HepG2 (cell line): ENCODE results near the gene SRPK3. TPM values are rescaled to one million over a fixed set of nuclear protein-coding genes. Genes with fewer than 3 reads are reported as not detected.

Experiments
- ATAC-seq: fragments of 200-7000 bp; cut with Tn5 transposase; 3 replicates; pipeline ENCODE4 v1.9.1; 2020; ENCODE audit warnings: mild to moderate bottlenecking, moderate library complexity
- BruUV-seq: library from RNA; stranded (reverse); fragments of 400-500 nt; replicated peaks from 2 replicates; lab custom pipeline; 2021; lab: Mats Ljungman, UMichigan
- CTCF ChIA-PET: fragments of 300-600 bp; formaldehyde crosslinking; extraction: SDS; loops from one replicate; lab custom pipeline; 2021; ENCODE audit warnings: low total read pairs, inconsistent platforms, low intra/inter-chr PET ratio; lab: Yijun Ruan, JAX
- POLR2A ChIA-PET: fragments of 350-600 bp; sonication (Branson Sonifier 250); formaldehyde crosslinking; loops from one replicate; lab custom pipeline; 2020; ENCODE audit warnings: antibody characterized with exemption, inconsistent platforms; lab: Yijun Ruan, JAX
- DNase-seq: peaks from one replicate; pipeline ENCODE4 v3.0.0-alpha.2; 2015; ENCODE audit warnings: low spot score
- FAIRE-seq: peaks from 3 replicates; lab custom pipeline; 2011; peaks lifted over from hg19 to GRCh38; lab: Jason Lieb, UNC
- H2AFZ ChIP-seq: one replicate; pipeline ENCODE4 v1.6.1; 2011; ENCODE audit warnings: low read length, inconsistent platforms
- H3K27ac ChIP-seq: fragments of 300-600 bp; 3 replicates; pipeline ENCODE4 v1.8.0; 2011; ENCODE audit warnings: mixed run types, mild to moderate bottlenecking, mixed read lengths, low read length, inconsistent platforms; ENCODE audit not compliant: insufficient read depth; ENCODE audit errors: extremely low read length
- H3K27me3 ChIP-seq, 2 experiments: fragments of 200-600 bp in 1 of 2; 2 replicates in 1 of 2; 3 replicates in 1 of 2; pipeline versions ENCODE4 v1.6.0 to v1.8.0; 2011; ENCODE audit warnings: low read length in 2 of 2, mild to moderate bottlenecking in 2 of 2, moderate library complexity in 2 of 2, inconsistent platforms in 1 of 2; ENCODE audit not compliant: insufficient read depth in 2 of 2, control insufficient read depth in 1 of 2
- H3K36me3 ChIP-seq, 2 experiments: fragments of 200-600 bp in 1 of 2; replicated peaks in 1 of 2; 2 replicates in 1 of 2; 3 replicates in 1 of 2; pipeline versions ENCODE4 v1.5.1 to v1.8.0; 2011; ENCODE audit warnings: low read length in 2 of 2, inconsistent platforms in 1 of 2; ENCODE audit not compliant: insufficient read depth in 2 of 2, control insufficient read depth in 1 of 2
- H3K4me1 ChIP-seq: 2 replicates; pipeline ENCODE4 v1.5.1; 2012; ENCODE audit warnings: low read length, inconsistent platforms; ENCODE audit not compliant: insufficient read depth
- H3K4me2 ChIP-seq: 2 replicates; pipeline ENCODE4 v1.6.0; 2011; ENCODE audit warnings: low read depth, low read length, inconsistent platforms
- H3K4me3 ChIP-seq, 3 experiments: fragments of 200-600 bp in 1 of 3; sonication (generic), shearing (Covaris generic) in 1 of 3; replicated peaks in 1 of 3; 2 replicates each; pipeline ENCODE4 v1.5.1; 2011 to 2016; ENCODE audit warnings: low read length in 3 of 3, inconsistent platforms in 2 of 3, low read depth in 2 of 3, mild to moderate bottlenecking in 2 of 3, control low read depth in 1 of 3, mixed read lengths in 1 of 3; ENCODE audit not compliant: insufficient read depth in 1 of 3
- H3K79me2 ChIP-seq: one replicate; pipeline ENCODE4 v1.6.1; 2011; ENCODE audit warnings: low read length, inconsistent platforms; ENCODE audit not compliant: insufficient read depth
- H3K9ac ChIP-seq: 2 replicates; pipeline ENCODE4 v1.6.0; 2011; ENCODE audit warnings: mild to moderate bottlenecking, low read depth, low read length, inconsistent platforms; ENCODE audit not compliant: insufficient read depth
- H3K9me3 ChIP-seq: 2 replicates; pipeline ENCODE4 v1.5.1; 2012; ENCODE audit warnings: mild to moderate bottlenecking, low read length
- H4K20me1 ChIP-seq: 2 replicates; pipeline ENCODE4 v1.6.0; 2011; ENCODE audit warnings: inconsistent platforms, mild to moderate bottlenecking, low read length, moderate library complexity; ENCODE audit not compliant: insufficient read depth
- CBFB ChIP-seq: sonication (generic); formaldehyde crosslinking; IDR thresholded peaks from 2 replicates; pipeline ENCODE4 v1.4.0; 2020; ENCODE audit warnings: missing genetic modification reagents
- ETV6 ChIP-seq: sonication (generic); formaldehyde crosslinking; conservative IDR thresholded peaks from 2 replicates; pipeline ENCODE4 v1.4.0; 2020; ENCODE audit warnings: missing genetic modification reagents
- EZH2 ChIP-seq: conservative IDR thresholded peaks from 2 replicates; pipeline ENCODE4 v1.6.1; 2012; ENCODE audit warnings: mild to moderate bottlenecking, low read depth, low read length, moderate library complexity
- HIVEP1 ChIP-seq: sonication (generic); formaldehyde crosslinking; IDR thresholded peaks from 2 replicates; pipeline ENCODE4 v1.4.0; 2020; ENCODE audit warnings: mild to moderate bottlenecking, missing genetic modification reagents
- ISX ChIP-seq: sonication (generic); formaldehyde crosslinking; conservative IDR thresholded peaks from 2 replicates; pipeline ENCODE4 v1.5.0; 2020; ENCODE audit warnings: missing genetic modification reagents
- MBNL3 ChIP-seq: fragments of 250-450 bp; sonication (Bioruptor Pico); conservative IDR thresholded peaks from 2 replicates; pipeline ENCODE4 v1.8.0; 2022; ENCODE audit warnings: mild to moderate bottlenecking, inconsistent platforms
- MXI1 ChIP-seq: IDR thresholded peaks from 3 replicates; pipeline ENCODE4 v1.6.1; 2012; ENCODE audit warnings: low read depth, low read length, inconsistent platforms, borderline replicate concordance
- MZF1 ChIP-seq: sonication (generic); formaldehyde crosslinking; IDR thresholded peaks from 2 replicates; pipeline ENCODE4 v1.8.1; 2023; ENCODE audit warnings: mild to moderate bottlenecking, missing genetic modification reagents, borderline replicate concordance
- NFIC ChIP-seq: IDR thresholded peaks from 2 replicates; pipeline ENCODE4 v1.6.1; 2012; ENCODE audit warnings: mild to moderate bottlenecking, low read length, inconsistent platforms
- SIN3B ChIP-seq: fragments of 150-350 bp; IDR thresholded peaks from 2 replicates; pipeline ENCODE4 v1.6.1; 2014; ENCODE audit warnings: low read length
- SIX1 ChIP-seq: sonication (generic); formaldehyde crosslinking; IDR thresholded peaks from 2 replicates; pipeline ENCODE4 v1.4.0; 2020; ENCODE audit warnings: missing genetic modification reagents, borderline replicate concordance
- SMC3 ChIP-seq: IDR thresholded peaks from 2 replicates; pipeline ENCODE4 v1.6.1; 2011; ENCODE audit warnings: low read length, improper control_type of control experiment
- TBL1XR1 ChIP-seq: fragments of 150-350 bp; IDR thresholded peaks from 2 replicates; pipeline ENCODE4 v1.6.1; 2014; ENCODE audit warnings: borderline replicate concordance, low read length; ENCODE audit not compliant: partially characterized antibody
- TBX3 ChIP-seq: fragments of 450-650 bp; IDR thresholded peaks from 2 replicates; pipeline ENCODE4 v1.6.1; 2017; ENCODE audit warnings: antibody characterized with exemption, mild to moderate bottlenecking, inconsistent platforms, borderline replicate concordance
- ZBTB20 ChIP-seq: sonication (generic); formaldehyde crosslinking; IDR thresholded peaks from 2 replicates; pipeline ENCODE4 v1.8.1; 2023; ENCODE audit warnings: missing genetic modification reagents, low read depth, mild to moderate bottlenecking, borderline replicate concordance
- ZNF253 ChIP-seq: sonication (generic); formaldehyde crosslinking; IDR thresholded peaks from 2 replicates; pipeline ENCODE4 v1.8.0; 2022; ENCODE audit warnings: mild to moderate bottlenecking, missing genetic modification reagents, borderline replicate concordance
- ZNF629 ChIP-seq: sonication (generic); formaldehyde crosslinking; conservative IDR thresholded peaks from 2 replicates; pipeline ENCODE4 v1.5.0; 2020; ENCODE audit warnings: missing genetic modification reagents
- ZNF709 ChIP-seq: sonication (generic); formaldehyde crosslinking; IDR thresholded peaks from 2 replicates; pipeline ENCODE4 v1.5.0; 2020; ENCODE audit warnings: mild to moderate bottlenecking, missing genetic modification reagents
- ZNF792 ChIP-seq: IDR thresholded peaks from 2 replicates; pipeline ENCODE4 v1.6.1; 2016
- WGBS: methylation state at CpG from one replicate; pipeline ENCODE4 v1.1.6; 2017; ENCODE audit warnings: low lambda C conversion rate; 5-methylcytosine and 5-hydroxymethylcytosine counted together
- in situ Hi-C: cut with HindIII; loops from 2 replicates; pipeline ENCODE4 v1.10.0; 2017; ENCODE audit warnings: low pct_unique_long_range_greater_than_20kb; ENCODE audit not compliant: extremely low pct_ligation_motif_present
- intact Hi-C: fragments of 100-400 bp; cut with micrococcal nuclease; formaldehyde crosslinking; loops from one replicate; pipeline ENCODE4 v1.10.0; 2022; ENCODE audit not compliant: unreplicated experiment
- polyA plus RNA-seq, 8 experiments: library from polyadenylated mRNA; depleted of rRNA in 3 of 8; stranded (reverse) in 7 of 8; unstranded in 1 of 8; fragments of >200 nt; fragmentation: Illumina TruSeq in 4 of 8; extraction: Trizol in 4 of 8; gene quantifications; 2 replicates each; pipeline versions ENCODE4 v1.2.1 to v1.2.3, GENCODE V29; 2011 to 2016; ENCODE audit warnings: low read depth in 4 of 8, missing spikeins in 1 of 8, mixed read lengths in 1 of 8; ENCODE audit not compliant: insufficient read depth in 1 of 8
- total RNA-seq, 5 experiments: library from RNA; depleted of rRNA; stranded (reverse); fragments of >200 nt; fragmentation: Illumina TruSeq; extraction: Trizol; gene quantifications; 2 replicates each; pipeline ENCODE4 v1.2.3, GENCODE V29; 2016; ENCODE audit warnings: low read depth in 1 of 5
- TF ChIP-seq, protein P1 (sequence below): sonication (generic); formaldehyde crosslinking; IDR thresholded peaks from 2 replicates; pipeline ENCODE4 v1.5.1; 2020; ENCODE audit warnings: missing genetic modification reagents, mild to moderate bottlenecking, borderline replicate concordance
- TF ChIP-seq, protein P2 (sequence below): sonication (generic); formaldehyde crosslinking; IDR thresholded peaks from 2 replicates; pipeline ENCODE4 v1.4.0; 2020; ENCODE audit warnings: missing genetic modification reagents

Gene SRPK3
- total and polyA plus RNA-seq, 2 of the 13 experiments (the other 11 are each of a cell fraction or from before 2014, with no cell fraction given), result 0.22 to 0.30 TPM

DNA sequence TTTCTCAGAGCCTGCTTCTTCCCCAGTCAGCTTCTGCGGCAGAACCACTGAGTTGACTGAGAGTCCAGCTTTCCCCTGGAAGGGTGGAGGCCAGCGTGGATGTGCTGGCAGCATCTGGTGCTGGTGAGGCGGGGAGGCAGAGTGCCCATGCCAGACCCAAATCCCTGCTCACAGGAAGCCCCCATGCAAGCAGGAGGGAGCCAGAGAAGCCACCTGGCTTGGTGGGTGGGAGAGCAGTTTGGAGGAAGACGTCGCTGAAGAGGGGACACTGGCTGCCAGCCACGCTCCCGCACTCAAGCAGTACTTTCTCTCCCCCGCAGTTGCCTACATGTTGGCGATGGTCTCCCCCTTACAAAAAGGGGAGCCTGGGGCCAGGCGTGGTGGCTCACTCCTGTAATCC is 43.5 kb downstream of the SRPK3 start (continued):
- TF ChIP-seq, protein P1, sequence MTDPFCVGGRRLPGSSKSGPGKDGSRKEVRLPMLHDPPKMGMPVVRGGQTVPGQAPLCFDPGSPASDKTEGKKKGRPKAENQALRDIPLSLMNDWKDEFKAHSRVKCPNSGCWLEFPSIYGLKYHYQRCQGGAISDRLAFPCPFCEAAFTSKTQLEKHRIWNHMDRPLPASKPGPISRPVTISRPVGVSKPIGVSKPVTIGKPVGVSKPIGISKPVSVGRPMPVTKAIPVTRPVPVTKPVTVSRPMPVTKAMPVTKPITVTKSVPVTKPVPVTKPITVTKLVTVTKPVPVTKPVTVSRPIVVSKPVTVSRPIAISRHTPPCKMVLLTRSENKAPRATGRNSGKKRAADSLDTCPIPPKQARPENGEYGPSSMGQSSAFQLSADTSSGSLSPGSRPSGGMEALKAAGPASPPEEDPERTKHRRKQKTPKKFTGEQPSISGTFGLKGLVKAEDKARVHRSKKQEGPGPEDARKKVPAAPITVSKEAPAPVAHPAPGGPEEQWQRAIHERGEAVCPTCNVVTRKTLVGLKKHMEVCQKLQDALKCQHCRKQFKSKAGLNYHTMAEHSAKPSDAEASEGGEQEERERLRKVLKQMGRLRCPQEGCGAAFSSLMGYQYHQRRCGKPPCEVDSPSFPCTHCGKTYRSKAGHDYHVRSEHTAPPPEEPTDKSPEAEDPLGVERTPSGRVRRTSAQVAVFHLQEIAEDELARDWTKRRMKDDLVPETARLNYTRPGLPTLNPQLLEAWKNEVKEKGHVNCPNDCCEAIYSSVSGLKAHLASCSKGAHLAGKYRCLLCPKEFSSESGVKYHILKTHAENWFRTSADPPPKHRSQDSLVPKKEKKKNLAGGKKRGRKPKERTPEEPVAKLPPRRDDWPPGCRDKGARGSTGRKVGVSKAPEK (CRISPR knock-in tag), result no peak

DNA sequence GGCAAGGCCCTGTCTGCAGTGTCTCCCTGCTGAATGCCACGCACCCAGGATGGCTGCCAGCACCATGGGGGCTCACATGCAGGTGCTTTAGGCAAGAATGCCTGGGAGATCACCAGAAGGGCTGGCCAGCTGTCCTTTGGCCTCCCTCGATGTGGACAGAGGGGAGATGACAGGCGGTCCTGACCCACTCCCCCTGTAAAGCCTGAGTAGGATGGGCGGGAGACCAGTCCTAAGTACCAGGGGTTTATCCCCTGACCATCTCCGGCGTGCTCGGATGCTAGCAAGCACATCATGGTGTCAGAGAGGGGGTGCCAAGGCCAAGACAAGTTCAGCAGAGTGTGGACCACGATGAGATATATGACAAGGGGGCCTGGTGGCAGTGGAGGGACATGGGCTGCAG is 44.2 kb downstream of the SRPK3 start:
- ChIA-PET POLR2A (no interaction called here), CTCF (no interaction called here)
- WGBS, result no CpG with 5 or more reads among the region's 8 CpGs
- no peak for TF ChIP-seq ZNF709 (CRISPR knock-in tag)
- TF ChIP-seq, protein P2, sequence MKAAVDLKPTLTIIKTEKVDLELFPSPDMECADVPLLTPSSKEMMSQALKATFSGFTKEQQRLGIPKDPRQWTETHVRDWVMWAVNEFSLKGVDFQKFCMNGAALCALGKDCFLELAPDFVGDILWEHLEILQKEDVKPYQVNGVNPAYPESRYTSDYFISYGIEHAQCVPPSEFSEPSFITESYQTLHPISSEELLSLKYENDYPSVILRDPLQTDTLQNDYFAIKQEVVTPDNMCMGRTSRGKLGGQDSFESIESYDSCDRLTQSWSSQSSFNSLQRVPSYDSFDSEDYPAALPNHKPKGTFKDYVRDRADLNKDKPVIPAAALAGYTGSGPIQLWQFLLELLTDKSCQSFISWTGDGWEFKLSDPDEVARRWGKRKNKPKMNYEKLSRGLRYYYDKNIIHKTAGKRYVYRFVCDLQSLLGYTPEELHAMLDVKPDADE (CRISPR knock-in tag), result no peak
- TF ChIP-seq ZNF629 (CRISPR knock-in tag), result no peak
- no peak for TF ChIP-seq HIVEP1 (CRISPR knock-in tag)
- TF ChIP-seq ZBTB20 (CRISPR knock-in tag), result no peak
- TF ChIP-seq TBX3, result no peak
- no peak for TF ChIP-seq MZF1
- TF ChIP-seq TBL1XR1, result no peak
- TF ChIP-seq ETV6 (CRISPR knock-in tag), result no peak
- TF ChIP-seq ZNF253 (CRISPR knock-in tag), result no peak
- TF ChIP-seq MBNL3 (CRISPR knock-in tag), result no peak
- TF ChIP-seq CBFB (CRISPR knock-in tag), result no peak
- TF ChIP-seq ZNF792 (CRISPR knock-in tag), result no peak
- TF ChIP-seq NFIC, result no peak
- no peak for TF ChIP-seq ISX (CRISPR knock-in tag)
- TF ChIP-seq MXI1, result no peak
- TF ChIP-seq EZH2, result no peak
- TF ChIP-seq SIX1 (CRISPR knock-in tag), result no peak
- TF ChIP-seq SIN3B, result no peak
- TF ChIP-seq SMC3, result no peak
- no peak overlapping the region for H2AFZ ChIP-seq
- no peak for ATAC-seq
- peaks cover 3 to 37% of the 10 kb centered on the region in 2 experiments; a peak in 4 of 5 replicates for H3K27me3 ChIP-seq
- in situ Hi-C loops (no loop called here), intact Hi-C loops (no loop called here)
- H3K4me2 ChIP-seq, result no peak overlapping the region
- H3K9me3 ChIP-seq, result no peaks in the 10 kb centered on the region
- H3K9ac ChIP-seq, result no peak overlapping the region
- no peak overlapping the region for H3K4me3 ChIP-seq
- no peaks in the 10 kb centered on the region for H3K79me2 ChIP-seq
- no peak overlapping the region for H3K27ac ChIP-seq
- BruUV-seq, result no TSS peak
- no peaks in the 10 kb centered on the region for H3K36me3 ChIP-seq
- H3K4me1 ChIP-seq, result no peaks in the 10 kb centered on the region
- FAIRE-seq, result no peak
- no peaks in the 10 kb centered on the region for H4K20me1 ChIP-seq
- DNase-seq, result no peak
